ENCODE measurements around the gene RHNO1. TPM values are rescaled to one million over a fixed set of nuclear protein-coding genes. Genes with fewer than 3 reads are reported as not detected.

Gene RHNO1
- total and polyA plus RNA-seq, 2 of the 4 experiments (the other 2 are of a cell fraction) = 26.1 to 30.6 TPM

DNA sequence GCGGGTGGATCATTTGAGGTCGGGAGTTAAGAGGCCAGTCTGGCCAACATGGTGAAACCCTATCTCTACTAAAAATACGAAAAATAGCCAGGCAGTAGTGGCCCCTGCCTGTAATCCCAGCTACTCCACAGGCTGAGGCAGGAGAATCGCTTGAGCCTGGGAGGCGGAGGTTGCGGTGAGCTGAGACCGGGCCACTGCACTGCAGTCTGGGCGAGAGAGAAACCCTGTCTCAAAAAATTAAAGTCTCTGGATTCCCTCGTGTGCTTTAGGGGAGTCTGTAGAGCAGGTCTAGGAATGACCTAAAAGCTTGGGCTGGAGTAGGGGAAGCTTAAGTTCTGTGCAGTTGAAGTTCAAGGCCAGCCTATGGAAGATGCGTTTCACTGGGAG lies 13.0 kb downstream of the RHNO1 start:
- no TSS peak for BruUV-seq (replicated peaks)
- peak overlapping the region; percentile 52; the same call in 1 of the 2 replicates for H2BK120ac ChIP-seq (ENCODE audit: low read depth, low read length)
- peak overlapping the region; percentile 79 to 97 for H4K8ac ChIP-seq (ENCODE audit: low read depth in 2 of 2, low read length in 2 of 2)
- peak overlapping the region; percentile 10; the same call in 1 of the 2 replicates for H3K18ac ChIP-seq (ENCODE audit: low read depth, low read length)
- H3K27me3 ChIP-seq (ENCODE audit: control insufficient read depth, insufficient read depth, low read length) = no peaks in the 10 kb centered on the region
- peak overlapping the region; percentile 92 for H2AK9ac ChIP-seq (replicated peaks; ENCODE audit: low read depth, low read length, poor library complexity)
- H3K23ac ChIP-seq (ENCODE audit: low read depth, low read length) = peak overlapping the region; percentile 80
- POLR2A ChIA-PET (ENCODE audit: unreplicated experiment) = interaction anchor here (0.7 to 1.4 kb wide), 2 partner anchors 12 to 13 kb away, joined by 3 read pairs; partner anchors contain the start of genes FOXM1 and RHNO1
- dilution Hi-C loops (cut with HindIII; ENCODE audit: low sequenced_read_pairs, unreplicated experiment) (no loop called here), in situ Hi-C loops (cut with MboI; ENCODE audit: low sequenced_read_pairs) (no loop called here), intact Hi-C loops (cut with micrococcal nuclease) (no loop called here)
- H3K36me3 ChIP-seq (ENCODE audit: control insufficient read depth, insufficient read depth, low read length) = peaks cover 7% of the 10 kb centered on the region
- peaks cover 5% of the 10 kb centered on the region for H3K4me1 ChIP-seq (ENCODE audit: control insufficient read depth, insufficient read depth, low read length)
- H3K9me1 ChIP-seq (ENCODE audit: insufficient read depth, low read length) = peaks cover 5% of the 10 kb centered on the region
- peak overlapping the region; percentile 74 for H3K9ac ChIP-seq (ENCODE audit: low read depth, low read length)
- H2AK5ac ChIP-seq (ENCODE audit: low read depth, low read length) = peak overlapping the region; percentile 87
- H2BK20ac ChIP-seq (ENCODE audit: low read depth, low read length) = no peak overlapping the region
- peaks cover 3 to 35% of the 10 kb centered on the region in 2 experiments; a peak in 2 of 4 replicates for H3K79me1 ChIP-seq (ENCODE audit: low read depth in 1 of 2, low read length in 2 of 2)
- 54% methylated on average over 3 of the region's 10 CpGs; no CpG with 5 or more reads in 1 of the 2 experiments for WGBS, 2 experiments (ENCODE audit: extremely low coverage in 2 of 2, insufficient read length in 1 of 2)
- peak overlapping the region; percentile 72 for H3K27ac ChIP-seq (ENCODE audit: insufficient read depth, low read length)
- H2BK15ac ChIP-seq (ENCODE audit: low read depth, low read length) = 0 out of 3 replicates have a peak overlapping the region, but pooled peaks have one; percentile 39
- H3K4me3 ChIP-seq (ENCODE audit: insufficient read depth, low read depth, low read length) = peak overlapping the region; percentile 53
- H4K5ac ChIP-seq (ENCODE audit: low read depth, low read length) = peak overlapping the region; percentile 72
- CTCF ChIA-PET = interaction anchor here (1.0 kb wide), 1 partner anchor 36 kb away, joined by 5 read pairs; no protein-coding TSS in a partner anchor
- H3K4ac ChIP-seq (ENCODE audit: low read depth, low read length) = peak overlapping the region; percentile 95
- H4K20me1 ChIP-seq (ENCODE audit: insufficient read depth, low read length) = peaks cover 4% of the 10 kb centered on the region; the same call in 1 of the 2 replicates
- peak overlapping the region; percentile 65 for H2BK5ac ChIP-seq (ENCODE audit: low read depth, low read length, poor library complexity, severe bottlenecking)
- peak overlapping the region; percentile 85; the same call in 1 of the 2 replicates for H3K56ac ChIP-seq (ENCODE audit: extremely low read depth, insufficient read depth, low read length)
- DNase-seq (no peak), ATAC-seq (ENCODE audit: low read depth) (no peak)
- TF ChIP-seq BHLHE40 (IDR thresholded peaks at IDR 0.05; ENCODE audit: low read depth, low read length) (no peak), SMC3 (IDR thresholded peaks at IDR 0.05; ENCODE audit: low read depth, low read length) (no peak)
- H3K9me3 ChIP-seq (ENCODE audit: control insufficient read depth, insufficient read depth, low read length) = no peaks in the 10 kb centered on the region
- peak overlapping the region; percentile 97 for H2AFZ ChIP-seq (replicated peaks; ENCODE audit: low read length, poor library complexity)
- peak overlapping the region; percentile 79 for H3K14ac ChIP-seq (replicated peaks; ENCODE audit: low read depth, low read length)
- H4K91ac ChIP-seq (ENCODE audit: insufficient read depth, low read depth, low read length) = peak overlapping the region; percentile 79
- peak overlapping the region; percentile 79 for H3K4me2 ChIP-seq (ENCODE audit: low read depth, low read length)

Data from IMR-90 (cell line).